Subcutaneous abdominal adipose tissue (tissue), 5 donors: Measurements from ENCODE around the gene PTDSS2.
A peak's percentile ranks its signal among the peaks of the same experiment; 100 is the strongest.
"Not testable (repeated sequence)": the region's sequence is repeated elsewhere in the genome, so short reads cannot be mapped to it uniquely, and the experiment has no call there.

Experiments used
- H3K27ac ChIP-seq: one replicate; pipeline ENCODE4 v1.7.0; 2013; ENCODE audit warnings: low read depth, mild to moderate bottlenecking, inconsistent platforms, low read length, moderate library complexity
- H3K27me3 ChIP-seq, 5 donors: one replicate each; pipeline ENCODE4 v1.7.0; 2013; ENCODE audit warnings: low read length in 5 of 5, inconsistent platforms in 1 of 5; ENCODE audit not compliant: control insufficient read depth in 5 of 5, insufficient read depth in 4 of 5
- H3K36me3 ChIP-seq, 5 donors: one replicate each; pipeline ENCODE4 v1.7.0; 2013; ENCODE audit warnings: low read length in 5 of 5; ENCODE audit not compliant: control insufficient read depth in 5 of 5, insufficient read depth in 5 of 5
- H3K4me1 ChIP-seq, 5 donors: one replicate each; pipeline ENCODE4 v1.7.0; 2013; ENCODE audit warnings: low read length in 5 of 5, mild to moderate bottlenecking in 3 of 5, moderate library complexity in 1 of 5; ENCODE audit not compliant: control insufficient read depth in 5 of 5, insufficient read depth in 5 of 5
- H3K4me3 ChIP-seq, 5 donors: one replicate each; pipeline ENCODE4 v1.7.0; 2013; ENCODE audit warnings: low read length in 5 of 5, low read depth in 1 of 5
- H3K9ac ChIP-seq, 5 donors: one replicate each; pipeline ENCODE4 v1.7.0; 2013; ENCODE audit warnings: low read length in 5 of 5, mild to moderate bottlenecking in 4 of 5, moderate library complexity in 3 of 5
- H3K9me3 ChIP-seq, 5 donors: one replicate each; pipeline ENCODE4 v1.7.0; 2013; ENCODE audit warnings: low read length in 5 of 5; ENCODE audit not compliant: control insufficient read depth in 5 of 5
- donor health status: healthy.
- donor health status: healthy.
- donor health status: healthy.
- donor health status: healthy.
- donor health status: healthy.

PTDSS2 gene

DNA sequence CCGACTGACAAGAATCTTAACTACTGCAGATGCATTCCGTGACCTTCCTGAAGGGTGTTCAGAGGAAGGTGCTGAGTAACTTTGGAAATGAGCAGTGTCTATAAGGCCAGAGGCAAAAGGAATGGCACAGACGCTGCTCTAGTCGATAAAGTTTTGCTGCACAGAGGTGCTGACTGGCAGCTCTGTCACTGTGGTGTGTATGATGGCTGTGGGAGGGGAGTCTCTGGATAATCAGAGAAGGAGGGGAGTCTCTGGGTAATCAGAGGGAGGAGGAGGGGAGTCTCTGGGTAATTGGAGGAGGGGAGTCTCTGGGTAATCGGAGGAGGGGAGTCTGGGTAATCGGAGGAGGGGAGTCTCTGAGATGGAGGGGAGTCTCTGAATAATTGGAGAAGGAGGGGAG lies 18.4 kb downstream of the PTDSS2 start:
- peak overlapping the region; percentile 16 for H3K27ac ChIP-seq

DNA sequence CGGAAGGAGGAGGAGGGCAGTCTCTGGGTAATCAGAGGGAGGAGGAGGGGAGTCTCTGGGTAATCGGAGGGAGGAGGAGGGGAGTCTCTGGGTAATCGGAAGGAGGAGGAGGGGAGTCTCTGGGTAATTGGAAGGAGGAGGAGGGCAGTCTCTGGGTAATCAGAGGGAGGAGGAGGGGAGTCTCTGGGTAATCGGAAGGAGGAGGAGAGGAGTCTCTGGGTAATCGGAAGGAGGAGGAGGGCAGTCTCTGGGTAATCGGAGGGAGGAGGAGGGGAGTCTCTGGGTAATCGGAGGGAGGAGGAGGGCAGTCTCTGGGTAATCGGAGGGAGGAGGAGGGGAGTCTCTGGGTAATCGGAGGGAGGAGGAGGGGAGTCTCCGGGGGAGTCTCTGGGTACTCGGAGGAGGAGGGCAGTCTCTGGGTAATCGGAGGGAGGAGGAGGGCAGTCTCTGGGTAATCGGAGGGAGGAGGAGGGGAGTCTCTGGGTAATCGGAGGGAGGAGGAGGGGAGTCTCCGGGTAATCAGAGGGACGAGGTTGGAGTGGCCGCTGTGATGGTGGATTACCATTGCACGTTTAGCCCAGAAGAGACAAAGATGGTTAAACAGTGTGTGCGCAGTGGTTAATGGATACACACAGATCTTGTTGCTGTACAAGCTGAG lies 19.1 kb downstream of the PTDSS2 start:
- H3K27ac ChIP-seq = peak overlapping the region; percentile 57
- H3K9me3 ChIP-seq, H3K36me3 ChIP-seq, H3K27me3 ChIP-seq: not testable (repeated sequence)
- peaks cover 5 to 18% (median 12%) of the 10 kb centered on the region in 5 donors for H3K4me1 ChIP-seq
- peak overlapping the region in 3 of 5 donors; percentile 0 to 48 (median 45) for H3K9ac ChIP-seq
- H3K4me3 ChIP-seq = peak overlapping the region; percentile 49 to 72 (median 61)

More for the DNA sequence above, 18.4 kb downstream of the PTDSS2 start:
- Histone ChIP-seq H3K9me3 (no peaks in the 10 kb centered on the region), H3K4me1 (peaks cover 5 to 18% (median 12%) of the 10 kb centered on the region in 5 donors), H3K36me3 (peaks cover 0 to 8% (median 4%) of the 10 kb centered on the region in 5 donors), H3K27me3 (no peaks in the 10 kb centered on the region), H3K4me3 (no peak overlapping the region), H3K9ac (no peak overlapping the region)

DNA sequence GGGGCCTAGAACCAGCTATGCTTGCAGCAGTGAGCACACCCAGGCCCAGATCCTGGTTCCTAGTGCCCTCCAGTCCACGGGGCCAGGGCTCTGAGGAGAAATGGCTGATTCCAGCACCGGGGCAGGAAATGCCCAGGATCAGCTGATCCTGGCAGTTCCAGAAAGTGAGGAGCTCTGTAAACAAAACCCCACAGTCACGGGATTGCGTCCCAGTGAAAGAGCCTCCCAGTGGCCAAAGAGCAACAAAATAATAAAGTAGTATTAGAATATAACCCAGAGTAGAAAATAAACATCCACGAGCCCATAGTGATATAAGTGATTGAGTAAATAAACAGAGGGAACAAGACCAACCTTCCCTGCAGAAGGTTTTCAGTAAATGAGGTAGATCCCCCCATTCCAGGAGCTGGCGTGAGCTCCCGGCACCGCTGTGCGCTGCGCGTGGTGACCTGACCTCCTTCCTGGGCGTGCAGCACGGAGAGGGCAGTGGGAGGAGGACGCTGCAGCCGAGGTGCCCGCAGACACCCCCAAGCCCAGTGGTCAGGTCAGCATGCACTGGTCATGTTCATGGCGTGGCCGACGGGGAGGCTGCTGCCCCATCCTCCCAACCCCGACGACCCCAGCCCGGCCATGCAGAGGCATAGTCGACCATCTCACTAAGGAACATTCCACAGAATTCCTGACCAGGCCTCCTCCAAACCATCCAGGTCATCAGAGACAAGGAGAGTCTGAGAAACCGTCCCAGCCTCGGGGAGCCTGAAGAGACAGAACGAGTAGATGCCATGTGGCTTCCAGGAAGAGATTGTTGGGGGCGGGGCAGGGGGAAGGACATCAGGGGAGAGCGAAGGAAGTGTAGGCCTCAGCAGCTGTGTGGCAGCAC lies 19.8 kb downstream of the PTDSS2 start:
- peaks cover 0 to 3% (median 0%) of the 10 kb centered on the region in 5 donors for H3K9me3 ChIP-seq
- H3K27ac ChIP-seq = peak overlapping the region; percentile 57
- H3K4me3 ChIP-seq = peak overlapping the region; percentile 49 to 72 (median 61)
- peaks cover 0 to 3% (median 3%) of the 10 kb centered on the region in 5 donors for H3K36me3 ChIP-seq
- H3K9ac ChIP-seq = peak overlapping the region in 3 of 5 donors; percentile 0 to 48 (median 45)
- H3K27me3 ChIP-seq = peaks cover 0 to 2% (median 0%) of the 10 kb centered on the region in 5 donors
- H3K4me1 ChIP-seq = peaks cover 9 to 18% (median 12%) of the 10 kb centered on the region in 5 donors

DNA sequence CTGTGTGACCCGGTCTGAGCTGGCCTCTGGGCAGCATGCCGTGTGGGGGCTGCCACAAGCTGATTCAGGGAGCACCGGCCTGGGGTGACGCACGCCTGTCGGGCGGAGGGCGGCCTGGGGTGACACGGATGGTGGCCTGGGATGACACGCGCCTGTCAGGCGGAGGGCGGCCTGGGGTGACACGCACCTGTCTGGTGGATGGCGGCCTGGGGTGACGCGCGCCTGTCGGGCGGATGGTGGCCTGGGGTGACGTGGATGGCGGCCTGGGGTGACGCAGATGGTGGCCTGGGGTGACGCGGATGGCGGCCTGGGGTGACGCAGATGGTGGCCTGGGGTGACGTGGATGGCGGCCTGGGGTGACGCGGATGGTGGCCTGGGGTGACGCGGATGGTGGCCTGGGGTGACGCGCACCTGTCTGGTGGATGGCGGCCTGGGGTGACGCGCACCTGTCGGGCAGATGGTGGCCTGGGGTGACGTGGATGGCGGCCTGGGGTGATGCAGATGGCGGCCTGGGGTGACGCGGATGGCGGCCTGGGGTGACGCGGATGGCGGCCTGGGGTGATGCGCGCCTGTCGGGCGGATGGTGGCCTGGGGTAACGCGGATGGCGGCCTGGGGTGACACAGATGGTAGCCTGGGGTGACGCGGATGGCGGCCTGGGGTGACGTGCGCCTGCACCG lies 21.5 kb downstream of the PTDSS2 start:
- H3K27me3 ChIP-seq = peaks cover 0 to 7% (median 0%) of the 10 kb centered on the region in 5 donors
- no peak overlapping the region for H3K27ac ChIP-seq
- H3K4me1 ChIP-seq = peaks cover 11 to 18% (median 15%) of the 10 kb centered on the region in 5 donors
- peaks cover 0 to 7% (median 0%) of the 10 kb centered on the region in 5 donors for H3K9me3 ChIP-seq
- no peak overlapping the region for H3K9ac ChIP-seq
- H3K4me3 ChIP-seq = no peak overlapping the region
- peaks cover 0 to 8% (median 0%) of the 10 kb centered on the region in 5 donors for H3K36me3 ChIP-seq

GRCh38 chr11:472272-472671 lies 22.2 kb downstream of the PTDSS2 start:
- Histone ChIP-seq H3K27ac (no peak overlapping the region), H3K9ac (peak overlapping the region in 1 of 5 donors; percentile 13), H3K9me3 (peaks cover 0 to 7% (median 0%) of the 10 kb centered on the region in 5 donors), H3K4me1 (peaks cover 11 to 18% (median 15%) of the 10 kb centered on the region in 5 donors), H3K4me3 (no peak overlapping the region), H3K27me3 (peaks cover 0 to 7% (median 0%) of the 10 kb centered on the region in 5 donors), H3K36me3 (peaks cover 0 to 8% (median 0%) of the 10 kb centered on the region in 5 donors)

- no peak overlapping the region for H3K27ac ChIP-seq
- peaks cover 0 to 7% (median 0%) of the 10 kb centered on the region in 5 donors for H3K9me3 ChIP-seq
- no peak overlapping the region for H3K9ac ChIP-seq
- peaks cover 0 to 8% (median 0%) of the 10 kb centered on the region in 5 donors for H3K36me3 ChIP-seq
- no peak overlapping the region for H3K4me3 ChIP-seq
- H3K4me1 ChIP-seq = peaks cover 11 to 18% (median 15%) of the 10 kb centered on the region in 5 donors
- peaks cover 0 to 7% (median 0%) of the 10 kb centered on the region in 5 donors for H3K27me3 ChIP-seq
Observed at GRCh38 chr11:472816-473215, 22.7 kb downstream of the PTDSS2 start.

- peaks cover 0 to 7% (median 0%) of the 10 kb centered on the region in 5 donors for H3K27me3 ChIP-seq
- peaks cover 0 to 7% (median 0%) of the 10 kb centered on the region in 5 donors for H3K9me3 ChIP-seq
- H3K4me1 ChIP-seq = peaks cover 11 to 18% (median 14%) of the 10 kb centered on the region in 5 donors
- H3K4me3 ChIP-seq = no peak overlapping the region
- no peak overlapping the region for H3K9ac ChIP-seq
- H3K27ac ChIP-seq = no peak overlapping the region
- peaks cover 0 to 8% (median 0%) of the 10 kb centered on the region in 5 donors for H3K36me3 ChIP-seq
Observed at GRCh38 chr11:473415-473814, 23.3 kb downstream of the PTDSS2 start.

GRCh38 chr11:473962-474785 lies 24.1 kb downstream of the PTDSS2 start:
- Histone ChIP-seq H3K27me3 (peaks cover 0 to 7% (median 0%) of the 10 kb centered on the region in 5 donors), H3K36me3 (peaks cover 0 to 8% (median under 1%) of the 10 kb centered on the region in 5 donors), H3K27ac (no peak overlapping the region), H3K9ac (no peak overlapping the region), H3K4me3 (no peak overlapping the region), H3K4me1 (peaks cover 11 to 16% (median 13%) of the 10 kb centered on the region in 5 donors), H3K9me3 (peaks cover 0 to 7% (median 0%) of the 10 kb centered on the region in 5 donors)
